Natural killer cell (primary cell): ENCODE data around the gene SLC15A1. TPM values are rescaled to one million over a fixed set of nuclear protein-coding genes. Genes with fewer than 3 reads are reported as not detected.

Experiments used
- ATAC-seq, 3 donors: fragments of 150-1000 bp in 2 of 3; fragments of 200-7000 bp in 1 of 3; cut with Tn5 transposase; 1 replicate in 1 of 3; 2 replicates in 2 of 3; pipeline ENCODE4 v1.10.0; 2021; ENCODE audit warnings: mild to moderate bottlenecking in 2 of 3, moderate library complexity in 2 of 3
- DNase-seq, 2 donors: peaks; one replicate each; pipeline versions ENCODE4 v3.0.0 to v3.0.0-alpha.2; 2013 to 2021; ENCODE audit warnings: mixed read lengths in 1 of 2
- H3K27ac ChIP-seq: one replicate; pipeline ENCODE4 v1.5.1; 2013; ENCODE audit warnings: mild to moderate bottlenecking, low read length
- H3K27me3 ChIP-seq: one replicate; pipeline ENCODE4 v1.6.1; 2013; ENCODE audit warnings: low read length; ENCODE audit not compliant: control insufficient read depth, insufficient read depth
- H3K36me3 ChIP-seq: one replicate; pipeline ENCODE4 v1.6.1; 2013; ENCODE audit warnings: low read length; ENCODE audit not compliant: control insufficient read depth, insufficient read depth
- H3K4me1 ChIP-seq: one replicate; pipeline ENCODE4 v1.6.1; 2013; ENCODE audit warnings: low read length; ENCODE audit not compliant: control insufficient read depth, insufficient read depth
- H3K4me3 ChIP-seq: one replicate; pipeline ENCODE4 v1.5.1; 2013; ENCODE audit warnings: low read length
- H3K9me3 ChIP-seq: one replicate; pipeline ENCODE4 v1.6.1; 2013; ENCODE audit warnings: low read length; ENCODE audit not compliant: control insufficient read depth, insufficient read depth
- H3K27ac Mint-ChIP-seq, 2 donors: one replicate each; pipeline ENCODE4 v1.8.0; 2022; ENCODE audit warnings: mild to moderate bottlenecking in 2 of 2, mixed read lengths in 2 of 2, moderate library complexity in 1 of 2
- H3K27me3 Mint-ChIP-seq, 2 donors: one replicate each; pipeline ENCODE4 v1.8.0; 2022; ENCODE audit warnings: low read depth in 2 of 2, mixed read lengths in 2 of 2
- H3K36me3 Mint-ChIP-seq: one replicate; pipeline ENCODE4 v1.8.0; 2022; ENCODE audit warnings: mixed read lengths
- H3K4me1 Mint-ChIP-seq, 2 donors: one replicate each; pipeline ENCODE4 v1.8.0; 2022; ENCODE audit warnings: mixed read lengths in 2 of 2
- H3K4me3 Mint-ChIP-seq: one replicate; pipeline ENCODE4 v1.8.0; 2022; ENCODE audit warnings: mild to moderate bottlenecking, moderate library complexity, mixed read lengths
- H3K9me3 Mint-ChIP-seq, 2 donors: one replicate each; pipeline ENCODE4 v1.8.0; 2022; ENCODE audit warnings: mixed read lengths in 2 of 2
- WGBS: methylation state at CpG from one replicate; pipeline ENCODE4 v1.1.7; 2013; ENCODE audit warnings: missing lambda C conversion rate; ENCODE audit not compliant: insufficient coverage; 5-methylcytosine and 5-hydroxymethylcytosine counted together
- intact Hi-C: fragments of 100-400 bp; cut with micrococcal nuclease; formaldehyde crosslinking; loops from one replicate; pipeline ENCODE4 v1.14.2; 2022
- total RNA-seq, 4 donors: library from RNA; stranded (reverse); fragments of 120-200 nt in 1 of 4; gene quantifications; one replicate each; pipeline versions ENCODE4 v1.2.3 to v1.2.4, GENCODE V29; 2013 to 2022
- TF ChIP-seq, protein P1 (sequence below): fragments of 200-600 bp; IDR thresholded peaks from one replicate; pipeline ENCODE4 v1.8.0; 2022; ENCODE audit warnings: antibody characterized with exemption

The SLC15A1 gene
- total RNA-seq, 3 donors from 2014 or later (not counting 1 experiment from before 2014, with no cell fraction given): not detected

GRCh38 chr13:98677398-98677797 is 75.1 kb downstream of the SLC15A1 start:
- H3K36me3 ChIP-seq: no peaks in the 10 kb centered on the region
- no peak overlapping the region for H3K27ac Mint-ChIP-seq
- H3K4me3 Mint-ChIP-seq: no peak overlapping the region
- intact Hi-C loops: loop anchor here (10.0 kb wide), 1 partner anchor 823 kb away; no protein-coding TSS in a partner anchor
- ATAC-seq: no peak
- no peaks in the 10 kb centered on the region for H3K27me3 ChIP-seq
- no peak overlapping the region for H3K27ac ChIP-seq
- DNase-seq: no peak
- TF ChIP-seq, protein P1, sequence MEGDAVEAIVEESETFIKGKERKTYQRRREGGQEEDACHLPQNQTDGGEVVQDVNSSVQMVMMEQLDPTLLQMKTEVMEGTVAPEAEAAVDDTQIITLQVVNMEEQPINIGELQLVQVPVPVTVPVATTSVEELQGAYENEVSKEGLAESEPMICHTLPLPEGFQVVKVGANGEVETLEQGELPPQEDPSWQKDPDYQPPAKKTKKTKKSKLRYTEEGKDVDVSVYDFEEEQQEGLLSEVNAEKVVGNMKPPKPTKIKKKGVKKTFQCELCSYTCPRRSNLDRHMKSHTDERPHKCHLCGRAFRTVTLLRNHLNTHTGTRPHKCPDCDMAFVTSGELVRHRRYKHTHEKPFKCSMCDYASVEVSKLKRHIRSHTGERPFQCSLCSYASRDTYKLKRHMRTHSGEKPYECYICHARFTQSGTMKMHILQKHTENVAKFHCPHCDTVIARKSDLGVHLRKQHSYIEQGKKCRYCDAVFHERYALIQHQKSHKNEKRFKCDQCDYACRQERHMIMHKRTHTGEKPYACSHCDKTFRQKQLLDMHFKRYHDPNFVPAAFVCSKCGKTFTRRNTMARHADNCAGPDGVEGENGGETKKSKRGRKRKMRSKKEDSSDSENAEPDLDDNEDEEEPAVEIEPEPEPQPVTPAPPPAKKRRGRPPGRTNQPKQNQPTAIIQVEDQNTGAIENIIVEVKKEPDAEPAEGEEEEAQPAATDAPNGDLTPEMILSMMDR: no peak
- H3K27me3 Mint-ChIP-seq: peaks cover 0 to 5% of the 10 kb centered on the region in 2 donors
- no peaks in the 10 kb centered on the region for H3K36me3 Mint-ChIP-seq
- peaks cover 15% of the 10 kb centered on the region in 2 donors for H3K4me1 Mint-ChIP-seq
- no peaks in the 10 kb centered on the region for H3K9me3 ChIP-seq
- 89% methylated on average over 13 of the region's 13 CpGs for WGBS
- H3K4me3 ChIP-seq: no peak overlapping the region
- H3K9me3 Mint-ChIP-seq: no peaks in the 10 kb centered on the region
- peaks cover 15% of the 10 kb centered on the region for H3K4me1 ChIP-seq

- Mint-ChIP-seq H3K4me3 (no peak overlapping the region), H3K9me3 (no peaks in the 10 kb centered on the region), H3K27me3 (peaks cover 0 to 3% of the 10 kb centered on the region in 2 donors), H3K27ac (no peak overlapping the region), H3K36me3 (no peaks in the 10 kb centered on the region), H3K4me1 (peaks cover 15% of the 10 kb centered on the region in 2 donors)
- Histone ChIP-seq H3K4me3 (no peak overlapping the region), H3K27me3 (no peaks in the 10 kb centered on the region), H3K36me3 (no peaks in the 10 kb centered on the region), H3K27ac (no peak overlapping the region), H3K4me1 (peaks cover 15% of the 10 kb centered on the region), H3K9me3 (no peaks in the 10 kb centered on the region)
- intact Hi-C loops: loop anchor here (10.0 kb wide), 1 partner anchor 821 kb away; no protein-coding TSS in a partner anchor
- ATAC-seq (no peak), DNase-seq (no peak)
- 95% methylated on average over 13 of the region's 13 CpGs for WGBS
- TF ChIP-seq, protein P1: no peak
These were observed 76.2 kb downstream of the SLC15A1 start for GRCh38 chr13:98676239-98676638.

- ATAC-seq: no peak
- no peak overlapping the region for H3K27ac Mint-ChIP-seq
- WGBS: 88% methylated on average over 16 of the region's 16 CpGs
These were observed 76.6 kb downstream of the SLC15A1 start for GRCh38 chr13:98675837-98676236.

More at GRCh38 chr13:98675837-98676236, 76.6 kb downstream of the SLC15A1 start:
- no peak for DNase-seq
- Mint-ChIP-seq H3K4me3 (no peak overlapping the region), H3K4me1 (peaks cover 15% of the 10 kb centered on the region in 2 donors), H3K36me3 (no peaks in the 10 kb centered on the region), H3K9me3 (no peaks in the 10 kb centered on the region), H3K27me3 (peaks cover 3% of the 10 kb centered on the region in 2 donors)
- TF ChIP-seq, protein P1: no peak
- H3K27me3 ChIP-seq: no peaks in the 10 kb centered on the region
- H3K4me3 ChIP-seq: no peak overlapping the region
- H3K27ac ChIP-seq: no peak overlapping the region
- intact Hi-C loops: loop anchor here (10.0 kb wide), 1 partner anchor 821 kb away; no protein-coding TSS in a partner anchor
- H3K36me3 ChIP-seq: no peaks in the 10 kb centered on the region
- peaks cover 15% of the 10 kb centered on the region for H3K4me1 ChIP-seq
- no peaks in the 10 kb centered on the region for H3K9me3 ChIP-seq
